BE2C (cell line): Measurements from ENCODE around the gene ADPRM.

Source experiments
- DNase-seq: peaks from one replicate; pipeline ENCODE4 v3.0.0-alpha.2; 2020
- H3K27me3 ChIP-seq: fragments of 250-450 bp; sonication (Bioruptor Pico); 2 replicates; pipeline ENCODE4 v1.5.1; 2020; ENCODE audit warnings: mild to moderate bottlenecking
- H3K36me3 ChIP-seq: fragments of 250-450 bp; sonication (Bioruptor Pico); 2 replicates; pipeline ENCODE4 v1.5.1; 2020; ENCODE audit warnings: mild to moderate bottlenecking
- H3K4me1 ChIP-seq: fragments of 250-450 bp; sonication (Bioruptor Pico); 2 replicates; pipeline ENCODE4 v1.5.1; 2020
- H3K4me3 ChIP-seq: 2 replicates; pipeline ENCODE4 v1.5.1; 2011; ENCODE audit warnings: low read depth, low read length
- H3K9me3 ChIP-seq: fragments of 250-450 bp; sonication (Bioruptor Pico); 2 replicates; pipeline ENCODE4 v1.5.1; 2020
- CTCF ChIP-seq: IDR thresholded peaks from 2 replicates; pipeline ENCODE4 v1.5.1; 2012; ENCODE audit warnings: mild to moderate bottlenecking, low read depth, low read length

Gene ADPRM

GRCh38 chr17:10739386-10739785, 42.0 kb downstream of the ADPRM start:
- H3K27me3 ChIP-seq: no peaks in the 10 kb centered on the region
- H3K4me1 ChIP-seq: no peaks in the 10 kb centered on the region
- no peaks in the 10 kb centered on the region for H3K36me3 ChIP-seq
- DNase-seq: no peak
- no peak for TF ChIP-seq CTCF
- no peak overlapping the region for H3K4me3 ChIP-seq
- no peaks in the 10 kb centered on the region for H3K9me3 ChIP-seq

DNA sequence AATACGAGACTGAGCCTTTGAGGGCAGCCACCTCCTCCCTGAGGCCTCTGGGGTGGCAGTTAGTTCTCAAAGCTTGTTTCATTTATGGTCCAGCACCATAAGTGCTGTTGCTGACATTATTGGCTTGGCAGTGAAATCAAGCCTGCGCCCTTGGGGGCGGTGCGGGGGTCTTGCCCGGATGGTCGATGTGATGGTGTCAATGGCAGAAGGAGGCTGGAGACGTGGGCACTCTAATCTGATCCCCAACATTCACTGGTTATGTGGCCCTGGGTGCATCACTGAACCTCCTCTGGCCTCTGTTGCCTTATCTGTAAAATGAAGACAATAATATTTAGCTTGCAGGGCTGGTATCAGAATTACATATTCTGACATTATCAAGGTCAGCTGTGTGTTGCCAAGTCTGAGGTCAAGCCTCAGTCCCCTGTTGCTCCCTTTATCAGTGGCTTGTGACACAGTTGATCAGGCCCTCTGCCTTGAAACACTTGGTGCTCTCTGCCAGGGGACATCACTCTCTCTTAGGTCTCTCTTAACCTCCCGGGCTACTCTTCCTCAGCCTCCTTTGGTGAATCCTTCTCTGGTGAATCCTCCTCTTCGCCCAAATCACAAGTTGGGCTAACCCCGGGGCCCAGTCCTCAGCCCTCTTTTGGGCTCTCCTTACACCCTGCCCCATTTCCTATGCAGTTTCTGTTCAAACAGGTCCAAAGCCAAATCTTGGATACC, 44.2 kb downstream of the ADPRM start:
- TF ChIP-seq CTCF: no peak
- Histone ChIP-seq H3K4me3 (no peak overlapping the region), H3K4me1 (no peaks in the 10 kb centered on the region), H3K9me3 (no peaks in the 10 kb centered on the region), H3K27me3 (no peaks in the 10 kb centered on the region), H3K36me3 (no peaks in the 10 kb centered on the region)
- no peak for DNase-seq

GRCh38 chr17:10742431-10742830, 45.0 kb downstream of the ADPRM start:
- TF ChIP-seq CTCF: no peak
- no peaks in the 10 kb centered on the region for H3K36me3 ChIP-seq
- H3K4me1 ChIP-seq: no peaks in the 10 kb centered on the region
- H3K4me3 ChIP-seq: no peak overlapping the region
- DNase-seq: no peak
- no peaks in the 10 kb centered on the region for H3K9me3 ChIP-seq
- H3K27me3 ChIP-seq: no peaks in the 10 kb centered on the region

DNA sequence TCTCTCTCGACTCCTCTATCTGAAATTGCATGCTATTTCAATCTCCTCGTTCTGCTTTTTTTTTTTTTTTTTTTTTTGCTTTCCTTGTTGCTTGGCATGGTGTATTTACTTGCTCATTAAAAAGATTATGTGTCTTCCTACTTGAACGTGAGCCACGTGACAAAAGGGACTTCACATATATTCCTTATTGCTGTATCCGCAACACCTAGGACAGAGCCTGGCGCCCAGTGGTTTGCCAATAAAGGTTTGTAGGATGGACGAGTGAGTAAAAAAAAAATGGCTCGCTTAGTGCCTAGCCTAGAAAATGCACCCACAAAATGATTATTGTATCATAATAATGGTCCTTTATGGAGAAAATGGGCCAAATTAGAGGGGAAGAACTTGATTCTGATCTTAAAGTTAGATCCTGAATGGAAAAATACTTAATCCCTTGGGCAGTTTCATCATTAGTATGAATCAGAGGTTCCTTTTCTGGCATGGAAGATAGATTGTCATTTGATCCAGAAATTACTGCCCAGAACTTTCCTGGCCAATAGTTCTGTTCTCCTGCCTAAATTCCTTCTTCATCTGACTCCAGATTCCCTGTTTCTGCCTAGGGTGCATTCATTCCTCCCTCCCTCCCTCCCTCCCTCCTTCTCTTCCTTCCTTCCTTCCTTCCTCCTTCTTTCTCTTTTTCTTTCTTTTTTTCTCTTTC, 46.1 kb downstream of the ADPRM start:
- no peak for DNase-seq
- no peaks in the 10 kb centered on the region for H3K36me3 ChIP-seq
- TF ChIP-seq CTCF: no peak
- H3K4me3 ChIP-seq: no peak overlapping the region
- peaks cover 4% of the 10 kb centered on the region for H3K4me1 ChIP-seq
- no peaks in the 10 kb centered on the region for H3K27me3 ChIP-seq
- H3K9me3 ChIP-seq: no peaks in the 10 kb centered on the region

GRCh38 chr17:10744501-10745000, 47.2 kb downstream of the ADPRM start:
- peaks cover 4% of the 10 kb centered on the region for H3K4me1 ChIP-seq
- H3K4me3 ChIP-seq: no peak overlapping the region
- H3K9me3 ChIP-seq: no peaks in the 10 kb centered on the region
- H3K27me3 ChIP-seq: no peaks in the 10 kb centered on the region
- no peak for TF ChIP-seq CTCF
- no peaks in the 10 kb centered on the region for H3K36me3 ChIP-seq
- DNase-seq: no peak

DNA sequence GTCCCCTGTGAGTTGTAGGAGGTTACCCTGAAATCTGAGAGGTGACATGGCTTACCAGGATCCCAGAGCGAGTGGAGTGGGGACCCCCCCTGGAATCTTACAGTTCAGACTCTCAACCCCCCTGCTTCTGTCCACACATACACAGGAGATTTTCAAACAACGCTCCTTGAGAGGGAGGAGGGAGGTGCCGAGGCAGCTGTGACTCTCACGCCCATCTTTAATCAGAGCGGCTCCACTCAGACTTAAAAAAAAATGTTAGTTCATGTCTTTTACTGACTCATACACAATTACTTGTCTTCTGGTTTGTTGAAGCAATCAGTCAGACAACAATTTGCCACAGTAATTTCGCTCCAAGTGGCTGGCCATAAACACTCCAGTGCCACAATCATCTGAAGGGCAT, 47.8 kb downstream of the ADPRM start:
- no peak overlapping the region for H3K4me3 ChIP-seq
- no peak for DNase-seq
- peaks cover 4% of the 10 kb centered on the region for H3K4me1 ChIP-seq
- H3K9me3 ChIP-seq: no peaks in the 10 kb centered on the region
- H3K27me3 ChIP-seq: no peaks in the 10 kb centered on the region
- no peaks in the 10 kb centered on the region for H3K36me3 ChIP-seq
- no peak for TF ChIP-seq CTCF
